Adrenal gland (tissue), 12 donors: ENCODE measurements around the gene TMA7. TPM values are rescaled to one million over a fixed set of nuclear protein-coding genes. Genes with fewer than 3 reads are reported as not detected.
A peak's percentile ranks its signal among the peaks of the same experiment; 100 is the strongest.
"Not testable (repeated sequence)": the region's sequence is repeated elsewhere in the genome, so short reads cannot be mapped to it uniquely, and the experiment has no call there.

ENCODE experiments used
- DNase-seq, 7 donors: peaks; one replicate each; pipeline ENCODE4 v3.0.0-alpha.2; 2019 to 2020
- H3K27ac ChIP-seq, 5 donors: fragments of 200-600 bp; sonication (generic) in 4 of 5; 1 replicate in 3 of 5; 2 replicates in 2 of 5; pipeline versions ENCODE4 v1.5.1 to v1.8.0; 2016 to 2020; ENCODE audit warnings: mild to moderate bottlenecking in 1 of 5
- H3K27me3 ChIP-seq: fragments of 200-600 bp; 2 replicates; pipeline ENCODE4 v1.8.0; 2021
- H3K36me3 ChIP-seq, 2 donors: fragments of 200-600 bp; replicated peaks in 1 of 2; 1 replicate in 1 of 2; 2 replicates in 1 of 2; pipeline versions ENCODE4 v1.5.1 to v1.8.0; 2018 to 2022
- H3K4me1 ChIP-seq, 2 donors: fragments of 200-600 bp; replicated peaks in 1 of 2; 1 replicate in 1 of 2; 2 replicates in 1 of 2; pipeline versions ENCODE4 v1.5.1 to v1.8.0; 2018 to 2021
- H3K4me3 ChIP-seq, 4 donors: fragments of 200-600 bp; sonication (generic) in 3 of 4; one replicate each; pipeline ENCODE4 v1.5.1; 2016 to 2018
- H3K9me3 ChIP-seq, 3 donors: fragments of 200-600 bp; sonication (generic) in 1 of 3; replicated peaks in 1 of 3; 1 replicate in 2 of 3; 2 replicates in 1 of 3; pipeline versions ENCODE4 v1.5.1 to v1.8.0; 2016 to 2021
- CTCF ChIP-seq, 6 experiments: fragments of 450-650 bp in 4 of 6; fragments of 200-600 bp in 2 of 6; sonication (generic) in 1 of 6; IDR thresholded peaks; 1 replicate in 5 of 6; 2 replicates in 1 of 6; pipeline versions ENCODE4 v1.5.1 to v1.8.0; 2016 to 2021; ENCODE audit warnings: antibody characterized with exemption in 6 of 6, mild to moderate bottlenecking in 2 of 6, moderate library complexity in 1 of 6
- POLR2A ChIP-seq, 2 donors: fragments of 450-650 bp; IDR thresholded peaks; one replicate each; pipeline ENCODE4 v1.6.1; 2017; ENCODE audit warnings: antibody characterized with exemption in 2 of 2, mild to moderate bottlenecking in 2 of 2, moderate library complexity in 1 of 2
- WGBS, 4 donors: extraction: QIAGEN DNeasy Blood & Tissue Kit in 2 of 4; methylation state at CpG; one replicate each; pipeline versions ENCODE4 v1.1.5 to v1.1.7; 2013 to 2017; 5-methylcytosine and 5-hydroxymethylcytosine counted together
- intact Hi-C, 2 donors: fragments of 100-400 bp; cut with DNase I; formaldehyde crosslinking; loops; one replicate each; pipeline versions ENCODE4 v1.14.1 to v1.15.0; 2022 to 2023
- polyA plus RNA-seq, 3 donors: library from polyadenylated mRNA; stranded (reverse); fragments of 200-250 nt in 2 of 3; fragments of 350-450 nt in 1 of 3; fragmentation: Illumina TruSeq in 1 of 3; extraction: RNeasy Lipid Tissue Mini Kit (QIAGEN cat#74804) in 1 of 3; gene quantifications; one replicate each; pipeline ENCODE4 v1.2.3, GENCODE V29; 2013 to 2014
- total RNA-seq, 9 donors: library from RNA; depleted of rRNA in 4 of 9; stranded (reverse); fragments of >200 nt in 4 of 9; fragments of 120-200 nt in 1 of 9; fragmentation: NEBNext Ultra II Directional in 1 of 9; extraction: Animal tissue kit (Norgen Biotek cat#: 25700) in 1 of 9; gene quantifications; one replicate each; pipeline versions ENCODE4 v1.1.0 to v1.2.4, GENCODE V29; 2013 to 2023
- donor health status: healthy with polysubstance abuse.
- donor health status: Bipolar disorder and iron deficiency.
- donor health status: DM: yes; HTN: yes; CAD: no.
- donor health status: DM: no; HTN: no; CAD: no.
- donor health status: DM: no; HTN: no; CAD: no.
- donor health status: DM: yes; HTN: yes; CAD: no.

Gene TMA7
- total and polyA plus RNA-seq, 12 donors, result 177 to 891 (median 284) TPM

GRCh38 chr3:48473617-48473952, 33.5 kb downstream of the TMA7 start:
- TF ChIP-seq CTCF (IDR thresholded peaks at IDR 0.05), result no peak
- Histone ChIP-seq H3K36me3 (peaks cover 0 to 11% of the 10 kb centered on the region in 2 donors), H3K4me3 (no peak overlapping the region), H3K27me3 (no peaks in the 10 kb centered on the region), H3K27ac (peak overlapping the region; percentile 79 to 100 (median 95)), H3K4me1 (peaks cover 18 to 52% of the 10 kb centered on the region in 2 donors), H3K9me3 (no peaks in the 10 kb centered on the region)
- no peak for DNase-seq
- WGBS, 4 donors, result 71 to 81% (median 76%) methylated on average over 5 of the region's 5 CpGs
- intact Hi-C loops, result no loop called here

DNA sequence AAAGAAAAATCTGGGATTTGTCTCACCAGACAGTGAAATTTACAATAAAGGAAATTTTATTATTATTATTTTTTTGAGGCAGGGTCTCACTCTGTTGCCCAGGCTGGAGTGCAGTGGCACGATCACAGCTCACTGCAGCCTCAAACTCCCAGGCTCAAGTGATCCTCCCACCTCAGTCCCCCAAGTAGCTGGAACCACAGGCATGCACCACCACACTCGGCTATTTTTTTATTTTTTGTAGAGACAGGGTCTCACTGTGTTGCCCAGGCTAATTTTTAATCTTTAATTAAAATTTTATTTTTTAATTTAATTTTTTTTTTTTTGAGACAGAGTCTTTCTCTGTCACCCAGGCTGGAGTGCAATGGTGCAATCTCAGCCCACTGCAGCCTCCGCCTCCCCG, 34.0 kb downstream of the TMA7 start:
- H3K9me3 ChIP-seq, result not testable (repeated sequence)

DNA sequence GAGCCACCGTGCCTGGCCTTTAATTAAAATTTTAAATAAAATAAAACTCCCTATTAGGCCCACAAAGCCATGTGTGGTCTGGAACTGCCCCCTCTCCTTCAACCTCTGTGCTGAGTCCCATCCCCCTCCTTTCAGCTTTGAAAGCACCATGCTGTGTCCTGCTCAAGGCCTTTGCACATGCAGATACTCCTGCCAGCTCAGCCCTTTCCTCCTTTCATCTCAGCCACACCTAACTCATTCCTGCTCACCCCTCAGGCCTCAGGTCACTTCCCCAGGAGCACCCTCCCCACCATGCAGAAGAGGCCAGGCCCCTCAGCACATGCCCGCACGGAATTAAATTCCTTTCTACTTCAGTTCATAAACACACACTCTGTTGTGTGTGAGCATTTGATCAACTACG, 34.6 kb downstream of the TMA7 start:
- intact Hi-C loops, result no loop called here

More for the DNA sequence above, 34.0 kb downstream of the TMA7 start:
- DNase-seq, intact Hi-C loops, H3K4me3 ChIP-seq, H3K36me3 ChIP-seq, H3K27me3 ChIP-seq: not testable (repeated sequence)
- H3K4me1 ChIP-seq, result peaks cover 18 to 47% of the 10 kb centered on the region in 2 donors
- WGBS, 4 donors, result 92 to 97% (median 93%) methylated on average over 4 of the region's 4 CpGs
- peak overlapping the region in 1 of 5 donors; percentile 93 for H3K27ac ChIP-seq

GRCh38 chr3:48475188-48475587, 35.1 kb downstream of the TMA7 start:
- 86 to 88% (median 87%) methylated on average over 9 to 11 of the region's 11 CpGs for WGBS, 4 donors
- H3K4me3 ChIP-seq, result no peak overlapping the region
- H3K27ac ChIP-seq, result peak overlapping the region in 1 of 5 donors; percentile 55
- H3K4me1 ChIP-seq, result peaks cover 18 to 36% of the 10 kb centered on the region in 2 donors
- H3K36me3 ChIP-seq, result no peaks in the 10 kb centered on the region
- TF ChIP-seq POLR2A (IDR thresholded peaks at IDR 0.05), result no peak
- TF ChIP-seq CTCF (IDR thresholded peaks at IDR 0.05), result no peak
- H3K9me3 ChIP-seq, result no peaks in the 10 kb centered on the region
- no peak for DNase-seq
- intact Hi-C loops, result no loop called here
- H3K27me3 ChIP-seq, result no peaks in the 10 kb centered on the region

More for the DNA sequence above, 34.6 kb downstream of the TMA7 start:
- peak in 4 of 7 donors; percentile 35 to 59 (median 47) for DNase-seq
- no peaks in the 10 kb centered on the region for H3K9me3 ChIP-seq
- TF ChIP-seq POLR2A (IDR thresholded peaks at IDR 0.05) (no peak), CTCF (IDR thresholded peaks at IDR 0.05) (no peak)
- WGBS, 4 donors, result 46 to 75% (median 57%) methylated on average over 4 of the region's 4 CpGs
- peaks cover 18 to 42% of the 10 kb centered on the region in 2 donors for H3K4me1 ChIP-seq
- peak overlapping the region in 1 of 5 donors; percentile 55 for H3K27ac ChIP-seq
- no peak overlapping the region for H3K4me3 ChIP-seq
- H3K36me3 ChIP-seq, result peaks cover 0 to 2% of the 10 kb centered on the region in 2 donors
- no peaks in the 10 kb centered on the region for H3K27me3 ChIP-seq

GRCh38 chr3:48476426-48477053, 36.5 kb downstream of the TMA7 start:
- intact Hi-C loops, result no loop called here
- Histone ChIP-seq H3K4me1 (peaks cover 17 to 22% of the 10 kb centered on the region in 2 donors), H3K36me3 (no peaks in the 10 kb centered on the region), H3K4me3 (no peak overlapping the region), H3K27me3 (no peaks in the 10 kb centered on the region), H3K27ac (no peak overlapping the region), H3K9me3 (no peaks in the 10 kb centered on the region)
- WGBS, 4 donors, result 82 to 92% (median 87%) methylated on average over 7 to 9 of the region's 9 CpGs
- TF ChIP-seq POLR2A (IDR thresholded peaks at IDR 0.05) (no peak), CTCF (IDR thresholded peaks at IDR 0.05) (no peak)
- DNase-seq, result peak in 1 of 7 donors; percentile 53
